Adipocyte (in vitro differentiated cells): ENCODE results near the gene MMP12.

Experiments used
- DNase-seq: peaks from one replicate; pipeline ENCODE4 v3.0.0-alpha.2; 2015; ENCODE audit warnings: low read depth
- H3K27me3 ChIP-seq: replicated peaks from 2 replicates; pipeline ENCODE4 v1.7.0; 2013; ENCODE audit warnings: mild to moderate bottlenecking, low read length, moderate library complexity; ENCODE audit not compliant: control insufficient read depth, insufficient read depth
- H3K36me3 ChIP-seq: 2 replicates; pipeline ENCODE4 v1.7.0; 2013; ENCODE audit warnings: low read length, mild to moderate bottlenecking, moderate library complexity; ENCODE audit not compliant: control insufficient read depth, insufficient read depth, severe bottlenecking
- H3K4me1 ChIP-seq: 2 replicates; pipeline ENCODE4 v1.7.0; 2013; ENCODE audit warnings: mild to moderate bottlenecking, low read length, moderate library complexity; ENCODE audit not compliant: control insufficient read depth, insufficient read depth
- H3K4me3 ChIP-seq: 2 replicates; pipeline ENCODE4 v1.7.0; 2013; ENCODE audit warnings: mild to moderate bottlenecking, low read length, moderate library complexity
- H3K9ac ChIP-seq: 2 replicates; pipeline ENCODE4 v1.7.0; 2013; ENCODE audit warnings: mild to moderate bottlenecking, low read length, moderate library complexity
- H3K9me3 ChIP-seq: 2 replicates; pipeline ENCODE4 v1.7.0; 2013; ENCODE audit warnings: mild to moderate bottlenecking, low read length, moderate library complexity; ENCODE audit not compliant: control insufficient read depth

The MMP12 gene

GRCh38 chr11:102849311-102849710 lies 25.5 kb downstream of the MMP12 start:
- Histone ChIP-seq H3K9ac (no peak overlapping the region), H3K36me3 (no peaks in the 10 kb centered on the region), H3K4me1 (peaks cover 19% of the 10 kb centered on the region)

DNA sequence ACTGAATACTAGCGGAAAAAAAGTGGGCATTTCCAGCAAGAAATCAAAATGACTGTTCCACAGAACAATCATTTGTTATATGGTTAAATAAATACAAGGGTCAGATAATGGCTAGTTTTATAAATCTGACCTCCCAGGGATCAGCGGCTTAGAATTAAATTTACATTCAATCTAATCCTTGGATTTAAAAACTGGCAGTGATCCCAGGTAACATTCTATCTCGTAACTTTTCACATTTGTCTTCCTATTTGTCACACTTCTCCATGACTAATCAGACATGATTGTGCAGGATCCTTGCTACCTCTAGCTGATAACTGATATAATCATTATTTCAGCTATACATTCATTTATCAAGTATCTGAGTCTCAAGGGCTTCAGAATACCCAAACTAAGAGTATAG lies 28.5 kb downstream of the MMP12 start:
- Histone ChIP-seq H3K9ac (no peak overlapping the region), H3K27me3 (no peaks in the 10 kb centered on the region), H3K4me1 (peaks cover 24% of the 10 kb centered on the region), H3K9me3 (no peaks in the 10 kb centered on the region), H3K4me3 (no peak overlapping the region), H3K36me3 (no peaks in the 10 kb centered on the region)
- DNase-seq = no peak

More at GRCh38 chr11:102849311-102849710, 25.5 kb downstream of the MMP12 start:
- no peaks in the 10 kb centered on the region for H3K9me3 ChIP-seq
- H3K4me3 ChIP-seq = no peak overlapping the region
- peak; percentile 84 for DNase-seq
- no peaks in the 10 kb centered on the region for H3K27me3 ChIP-seq

- DNase-seq = no peak
- no peaks in the 10 kb centered on the region for H3K36me3 ChIP-seq
- no peak within 1 kb of the TSS for H3K4me3 ChIP-seq
- no peak within 1 kb of the TSS for H3K9ac ChIP-seq
- H3K4me1 ChIP-seq = peaks cover 9% of the 10 kb centered on the region
- H3K9me3 ChIP-seq = no peaks in the 10 kb centered on the region
- no peaks in the 10 kb centered on the region for H3K27me3 ChIP-seq
Observed at GRCh38 chr11:102843489-102843888, 31.3 kb downstream of the MMP12 start, which contains the start of gene MMP3. MMP3 (minus strand) TSS chr11:102843609; CDS start chr11:102843546, 63 bp downstream.

GRCh38 chr11:102842930-102843329 lies 31.9 kb downstream of the MMP12 start:
- peaks cover 9% of the 10 kb centered on the region for H3K4me1 ChIP-seq
- no peak for DNase-seq
- H3K36me3 ChIP-seq = no peaks in the 10 kb centered on the region
- no peak overlapping the region for H3K9ac ChIP-seq
- H3K4me3 ChIP-seq = no peak overlapping the region
- H3K9me3 ChIP-seq = no peaks in the 10 kb centered on the region
- H3K27me3 ChIP-seq = no peaks in the 10 kb centered on the region

DNA sequence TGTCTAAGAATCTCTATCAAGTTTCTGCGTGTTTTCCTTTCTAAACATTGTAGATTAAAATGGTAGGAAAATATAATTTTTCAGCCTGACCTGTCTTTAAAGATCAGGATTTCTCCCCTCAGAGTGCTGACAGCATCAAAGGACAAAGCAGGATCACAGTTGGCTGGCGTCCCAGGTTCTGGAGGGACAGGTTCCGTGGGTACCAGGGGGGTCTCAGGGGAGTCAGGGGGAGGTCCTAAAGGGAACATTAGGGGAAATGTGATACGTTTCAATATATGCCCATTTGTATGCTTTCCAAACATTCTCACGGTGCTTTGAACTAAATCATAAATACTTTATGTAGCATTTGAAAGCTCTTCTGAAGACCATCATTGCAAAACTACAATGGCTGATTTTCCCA lies 34.8 kb downstream of the MMP12 start:
- Histone ChIP-seq H3K4me3 (no peak overlapping the region), H3K36me3 (no peaks in the 10 kb centered on the region), H3K27me3 (no peaks in the 10 kb centered on the region), H3K9ac (no peak overlapping the region), H3K4me1 (peaks cover 26% of the 10 kb centered on the region), H3K9me3 (no peaks in the 10 kb centered on the region)
- no peak for DNase-seq

GRCh38 chr11:102837646-102838045 lies 37.1 kb downstream of the MMP12 start:
- H3K27me3 ChIP-seq = no peaks in the 10 kb centered on the region
- no peak overlapping the region for H3K9ac ChIP-seq
- H3K4me1 ChIP-seq = peaks cover 17% of the 10 kb centered on the region
- DNase-seq = no peak
- no peaks in the 10 kb centered on the region for H3K9me3 ChIP-seq
- no peak overlapping the region for H3K4me3 ChIP-seq
- no peaks in the 10 kb centered on the region for H3K36me3 ChIP-seq

- no peak for DNase-seq
- H3K9me3 ChIP-seq = no peaks in the 10 kb centered on the region
- H3K4me1 ChIP-seq = peaks cover 17% of the 10 kb centered on the region
- H3K4me3 ChIP-seq = no peak overlapping the region
- no peaks in the 10 kb centered on the region for H3K27me3 ChIP-seq
- no peaks in the 10 kb centered on the region for H3K36me3 ChIP-seq
- no peak overlapping the region for H3K9ac ChIP-seq
Observed at GRCh38 chr11:102837156-102837555, 37.6 kb downstream of the MMP12 start.

DNA sequence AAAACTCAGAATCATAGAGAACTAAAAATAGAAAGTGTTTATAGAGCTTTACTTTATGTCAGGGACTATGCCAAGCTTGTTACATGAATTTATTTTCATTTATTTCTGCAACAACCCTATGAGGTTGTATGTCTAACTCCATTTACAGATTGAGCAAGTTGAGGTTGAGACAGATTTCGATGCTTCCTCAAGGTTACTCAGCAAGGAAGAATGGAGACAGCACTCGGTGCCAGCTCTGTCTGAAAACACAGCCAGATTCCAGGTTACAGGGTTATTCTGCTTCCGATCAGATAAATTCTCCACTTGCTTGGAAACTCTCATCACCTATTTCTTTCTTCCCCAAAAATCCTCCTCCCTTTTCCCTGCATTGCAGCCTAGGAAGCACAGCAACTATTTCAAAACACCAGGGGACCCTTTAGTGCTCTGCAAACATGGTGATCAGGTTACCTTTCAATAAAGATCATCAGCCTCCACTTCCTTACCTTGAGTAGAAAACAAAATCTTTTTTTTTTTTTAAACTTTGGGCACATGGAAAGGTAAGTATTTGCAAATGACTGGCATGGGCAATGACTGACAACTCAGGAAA lies 38.4 kb downstream of the MMP12 start:
- Histone ChIP-seq H3K4me1 (peaks cover 17% of the 10 kb centered on the region), H3K9me3 (no peaks in the 10 kb centered on the region), H3K9ac (no peak overlapping the region), H3K36me3 (no peaks in the 10 kb centered on the region), H3K4me3 (no peak overlapping the region), H3K27me3 (no peaks in the 10 kb centered on the region)
- DNase-seq = peak; percentile 85

- H3K27me3 ChIP-seq = no peaks in the 10 kb centered on the region
Observed at GRCh38 chr11:102833731-102834130, 41.1 kb downstream of the MMP12 start.

DNA sequence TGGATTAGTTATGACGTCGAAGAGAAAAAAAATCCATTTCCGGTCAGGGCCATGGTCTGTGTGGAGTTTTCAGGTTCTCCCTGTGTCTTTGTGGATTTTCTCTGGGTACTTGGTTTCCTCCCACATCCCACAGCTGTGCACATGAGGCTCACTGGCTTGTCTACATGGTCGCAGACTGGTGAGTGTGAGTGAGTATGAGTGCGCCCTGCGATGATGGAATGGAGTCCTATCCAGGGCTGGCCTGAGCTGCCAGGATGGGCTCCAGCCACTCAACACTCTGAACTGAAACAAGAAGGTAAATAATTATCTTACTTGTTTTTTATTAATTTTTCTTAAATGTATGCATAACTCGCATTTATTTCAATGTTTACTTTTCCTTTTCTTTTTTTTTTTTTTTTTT lies 42.2 kb downstream of the MMP12 start:
- Histone ChIP-seq H3K9ac (no peak overlapping the region), H3K36me3 (no peaks in the 10 kb centered on the region), H3K4me3 (no peak overlapping the region), H3K9me3 (no peaks in the 10 kb centered on the region), H3K27me3 (no peaks in the 10 kb centered on the region), H3K4me1 (peaks cover 28% of the 10 kb centered on the region)
- DNase-seq = no peak

More at GRCh38 chr11:102833731-102834130, 41.1 kb downstream of the MMP12 start:
- no peaks in the 10 kb centered on the region for H3K36me3 ChIP-seq
- no peaks in the 10 kb centered on the region for H3K9me3 ChIP-seq
- H3K4me1 ChIP-seq = peaks cover 28% of the 10 kb centered on the region
- no peak overlapping the region for H3K4me3 ChIP-seq
- peak; percentile 20 for DNase-seq
- no peak overlapping the region for H3K9ac ChIP-seq

DNA sequence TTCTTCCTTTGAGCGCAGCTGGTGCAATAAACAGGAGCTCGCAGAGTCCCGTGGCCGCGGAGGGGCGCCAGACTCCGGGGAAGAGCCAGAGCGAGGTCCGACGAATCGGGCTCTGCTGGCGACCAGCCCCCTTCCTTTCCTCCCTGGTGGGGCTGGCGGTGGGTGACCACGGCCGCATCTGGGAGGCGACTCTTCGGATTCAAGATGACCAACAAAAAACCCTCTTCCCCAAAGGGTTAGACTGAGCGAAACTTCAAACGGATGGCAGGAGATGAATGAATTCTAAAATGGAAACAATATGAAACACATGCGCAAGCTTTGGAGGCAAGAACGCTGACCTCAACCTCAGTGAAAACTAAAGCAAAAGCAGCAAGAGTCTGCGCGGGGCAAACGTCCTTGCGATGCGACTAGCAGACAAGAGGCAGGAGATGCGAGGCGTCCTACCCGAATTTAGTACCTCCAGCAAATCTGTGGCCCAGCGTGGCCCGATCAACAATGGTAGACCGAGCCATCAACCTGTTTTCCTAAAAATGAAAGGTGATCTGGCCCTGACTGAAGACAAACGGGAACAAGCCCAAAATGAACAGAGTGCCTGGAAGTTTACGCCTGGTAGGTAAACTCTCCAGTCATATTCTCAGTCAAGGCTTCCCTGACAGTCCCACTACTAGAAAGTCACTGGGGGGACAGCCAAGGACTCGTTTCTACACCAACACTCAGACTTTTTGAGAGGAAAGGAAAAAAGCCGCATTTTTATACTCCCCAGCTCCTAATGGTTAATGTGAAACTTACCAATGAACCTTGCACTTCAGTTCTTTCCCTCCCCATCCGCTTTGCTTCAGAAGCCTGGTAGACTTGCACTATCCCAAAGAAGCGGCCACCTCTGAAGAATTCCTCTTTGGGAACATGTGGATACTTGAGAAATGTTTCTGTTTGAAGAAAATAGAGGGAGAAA lies 43.0 kb downstream of the MMP12 start:
- Histone ChIP-seq H3K36me3 (no peaks in the 10 kb centered on the region), H3K9me3 (no peaks in the 10 kb centered on the region), H3K9ac (peak overlapping the region; percentile 47), H3K27me3 (no peaks in the 10 kb centered on the region), H3K4me1 (peaks cover 25% of the 10 kb centered on the region), H3K4me3 (peak overlapping the region; percentile 79)
- DNase-seq = peak; percentile 90
